ENCODE data around the gene MTHFD2L. TPM values are rescaled to one million over a fixed set of nuclear protein-coding genes. Genes with fewer than 3 reads are reported as not detected.

The MTHFD2L gene
- total RNA-seq, 1 experiment from 2014 or later, result 11.6 TPM

- Histone ChIP-seq H2BK120ac (ENCODE audit: low read depth, low read length, poor library complexity, severe bottlenecking) (no peak overlapping the region), H3K79me1 (ENCODE audit: insufficient read depth, low read depth, low read length, poor library complexity, severe bottlenecking) (no peaks in the 10 kb centered on the region), H3K9ac (ENCODE audit: extremely low read depth, insufficient read length, low read length) (no peak overlapping the region), H3K27ac (ENCODE audit: insufficient read length, low read depth, low read length) (no peak overlapping the region), H4K20me1 (ENCODE audit: control insufficient read depth, insufficient read depth, insufficient read length) (no peaks in the 10 kb centered on the region), H3K4ac (ENCODE audit: low read depth, low read length) (no peak overlapping the region), H2BK15ac (ENCODE audit: low read depth, low read length) (no peak overlapping the region), H3T11ph (ENCODE audit: low read length) (no peak overlapping the region), H3K4me2 (ENCODE audit: insufficient read depth, insufficient read length, low read length) (no peak overlapping the region), H4K8ac (replicated peaks; ENCODE audit: insufficient read length, low read depth, low read length) (no peak overlapping the region), H4K5ac (ENCODE audit: insufficient read length, low read depth, low read length) (no peak overlapping the region), H3K14ac (ENCODE audit: insufficient read depth, low read length) (no peak overlapping the region), H3K4me1 (ENCODE audit: insufficient read depth, low read length) (no peaks in the 10 kb centered on the region), H4K91ac (ENCODE audit: insufficient read length, low read depth, low read length) (no peak overlapping the region), H3K23ac (ENCODE audit: insufficient read length, low read depth, low read length) (no peak overlapping the region), H3K9me3 (ENCODE audit: control insufficient read depth, low read depth, low read length) (no peaks in the 10 kb centered on the region), H3K18ac (ENCODE audit: insufficient read length, low read depth, low read length) (no peak overlapping the region), H2BK5ac (ENCODE audit: insufficient read length, low read length) (no peak overlapping the region), H2BK12ac (ENCODE audit: insufficient read length, low read depth, low read length) (no peak overlapping the region), H3K56ac (ENCODE audit: insufficient read length, low read depth, low read length) (no peak overlapping the region), H2BK20ac (ENCODE audit: low read depth, low read length, poor library complexity, severe bottlenecking) (no peak overlapping the region), H2AFZ (ENCODE audit: low read length) (no peak overlapping the region), H2AK5ac (ENCODE audit: insufficient read length, low read length) (no peak overlapping the region), H3K27me3 (ENCODE audit: insufficient read depth, low read length) (no peaks in the 10 kb centered on the region), H3K23me2 (ENCODE audit: insufficient read length, low read depth, low read length, poor library complexity, severe bottlenecking) (no peaks in the 10 kb centered on the region), H3K79me2 (ENCODE audit: insufficient read depth, low read length) (no peaks in the 10 kb centered on the region)
- Mint-ChIP-seq H3K9me3 (peaks cover 0 to 5% of the 10 kb centered on the region in 2 experiments; a peak in 1 of 5 replicates), H3K4me1 (peaks cover 13 to 14% of the 10 kb centered on the region in 2 experiments), H3K27me3 (ENCODE audit: low read depth) (no peaks in the 10 kb centered on the region), H3K4me3 (no peak overlapping the region), H3K27ac (no peak overlapping the region), H3K36me3 (ENCODE audit: insufficient read depth in 1 of 3, low read depth in 3 of 3) (peaks cover 0 to 4% (median 0%) of the 10 kb centered on the region in 3 experiments; a peak in 1 of 7 replicates)
- TF ChIP-seq CTCF (conservative IDR thresholded peaks at IDR 0.05), result no peak
- no peak for DNase-seq
- WGBS (ENCODE audit: extremely low coverage, insufficient read length, low lambda C conversion rate), result no CpG with 5 or more reads among the region's 1 CpG
Observed at GRCh38 chr4:74328501-74328900, 170.6 kb downstream of the MTHFD2L start.

Measured in H9 (cell line).